T-helper 17 cell (primary cell): ENCODE measurements around the gene TMLHE. TPM values are rescaled to one million over a fixed set of nuclear protein-coding genes. Genes with fewer than 3 reads are reported as not detected.
"Not testable (repeated sequence)": the region's sequence is repeated elsewhere in the genome, so short reads cannot be mapped to it uniquely, and the experiment has no call there.

Source experiments
- ATAC-seq: fragments of 150-1000 bp; cut with Tn5 transposase; 2 replicates; pipeline ENCODE4 v1.10.0; 2021; ENCODE audit warnings: mild to moderate bottlenecking, moderate library complexity
- DNase-seq, 3 donors: peaks; one replicate each; pipeline versions ENCODE4 v3.0.0 to v3.0.0-alpha.2; 2020 to 2021
- H3K9me3 ChIP-seq: one replicate; pipeline ENCODE4 v1.7.0; 2013; ENCODE audit warnings: low read length, mild to moderate bottlenecking; ENCODE audit not compliant: control insufficient read depth, poor library complexity, severe bottlenecking
- H3K27ac Mint-ChIP-seq: one replicate; pipeline ENCODE4 v1.8.0; 2022; ENCODE audit warnings: mild to moderate bottlenecking, moderate library complexity, mixed read lengths
- H3K27me3 Mint-ChIP-seq: one replicate; pipeline ENCODE4 v1.8.0; 2022; ENCODE audit warnings: mixed read lengths
- H3K36me3 Mint-ChIP-seq: one replicate; pipeline ENCODE4 v1.8.0; 2022; ENCODE audit warnings: low read depth, mixed read lengths
- H3K4me1 Mint-ChIP-seq: one replicate; pipeline ENCODE4 v1.8.0; 2022; ENCODE audit warnings: mild to moderate bottlenecking, mixed read lengths
- H3K4me3 Mint-ChIP-seq: one replicate; pipeline ENCODE4 v1.8.0; 2022; ENCODE audit warnings: mild to moderate bottlenecking, moderate library complexity, mixed read lengths
- total RNA-seq, 4 donors: library from RNA in 2 of 4; stranded (reverse) in 2 of 4; gene quantifications; one replicate each; pipeline ENCODE4 v1.2.3 and lab custom pipeline; 2022 to 2026

Gene TMLHE
- total RNA-seq, 2 donors from 2014 or later: 6.6 to 14.4 TPM

GRCh38 chrX:155458471-155458870 is 154.3 kb downstream of the TMLHE start, which contains the start of gene F8A3:
F8A3 (minus strand) TSS chrX:155458620; CDS start chrX:155458600, 20 bp downstream.
- H3K27ac Mint-ChIP-seq, H3K4me1 Mint-ChIP-seq, H3K9me3 ChIP-seq, H3K36me3 Mint-ChIP-seq, H3K4me3 Mint-ChIP-seq, H3K27me3 Mint-ChIP-seq, DNase-seq: not testable (repeated sequence)
- peak; percentile 78 for ATAC-seq

GRCh38 chrX:155457761-155458447 is 154.8 kb downstream of the TMLHE start:
- DNase-seq, H3K4me3 Mint-ChIP-seq, H3K9me3 ChIP-seq, H3K27me3 Mint-ChIP-seq, H3K4me1 Mint-ChIP-seq, H3K27ac Mint-ChIP-seq, H3K36me3 Mint-ChIP-seq: not testable (repeated sequence)
- peak; percentile 72 for ATAC-seq

- H3K4me1 Mint-ChIP-seq: no peaks in the 10 kb centered on the region
- no peak for DNase-seq
- no peaks in the 10 kb centered on the region for H3K9me3 ChIP-seq
- H3K4me3 Mint-ChIP-seq: no peak overlapping the region
- H3K36me3 Mint-ChIP-seq: no peaks in the 10 kb centered on the region
- no peaks in the 10 kb centered on the region for H3K27me3 Mint-ChIP-seq
- ATAC-seq: no peak
- H3K27ac Mint-ChIP-seq: no peak overlapping the region
Observed at GRCh38 chrX:155441097-155441496, 171.7 kb downstream of the TMLHE start.

Other genes starting within 250 kb of the TMLHE start
- gene F8A2, start 230.9 kb downstream of the TMLHE start, total RNA-seq: not detected
- 10 to 100 TPM; 17.4 to 19.0 TPM for gene F8A3, start 154.3 kb downstream of the TMLHE start, total RNA-seq
- under 1 TPM; 0.87 to 0.96 TPM for gene SPRY3, start 366 bp downstream of the TMLHE start, total RNA-seq